HG02885 (cell line): ENCODE results near the gene LDLRAD3.

Source experiments
- ATAC-seq: cut with Tn5 transposase; IDR thresholded peaks from one replicate; pipeline ENCODE4 v1.9.1; 2021; ENCODE audit warnings: mild to moderate bottlenecking; ENCODE audit not compliant: unreplicated experiment, poor library complexity

Gene LDLRAD3

DNA sequence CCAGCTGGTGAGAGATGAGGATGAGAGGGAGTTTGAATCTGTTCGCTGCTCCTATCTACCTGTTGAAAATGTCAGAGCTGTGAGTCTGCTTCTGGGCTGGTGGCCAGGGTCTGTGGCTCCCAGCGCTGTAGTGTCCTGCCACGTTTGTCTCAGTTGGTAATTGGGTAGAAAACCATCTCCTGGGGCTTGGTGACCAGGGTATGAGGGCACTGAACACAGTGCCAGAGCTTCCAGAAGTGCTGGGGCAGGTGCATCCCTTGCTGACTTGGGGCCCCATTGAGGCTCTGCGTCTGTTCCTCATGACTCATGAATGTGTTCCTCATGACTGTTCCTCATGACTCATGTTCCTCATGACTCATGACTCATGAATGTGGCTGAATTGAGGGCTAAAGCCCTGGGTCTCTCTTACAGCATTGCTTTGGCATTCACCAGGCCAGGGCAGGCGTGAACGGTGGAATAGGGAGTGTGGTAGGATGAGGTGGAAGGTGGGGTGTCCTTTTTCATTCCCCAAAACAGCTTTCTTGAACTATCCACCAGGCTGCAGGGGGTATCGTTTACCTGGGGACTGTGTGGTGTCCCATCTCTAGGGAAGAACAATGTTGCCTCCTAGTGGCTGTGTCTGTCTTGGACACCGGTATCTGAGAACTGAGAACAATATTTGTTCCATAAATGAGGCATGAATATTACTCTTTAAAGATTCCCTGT, 205.8 kb downstream of the LDLRAD3 start:
- ATAC-seq: peak; percentile 85

- no peak for ATAC-seq
Measured at GRCh38 chr11:36150986-36151385, 207.1 kb downstream of the LDLRAD3 start.

DNA sequence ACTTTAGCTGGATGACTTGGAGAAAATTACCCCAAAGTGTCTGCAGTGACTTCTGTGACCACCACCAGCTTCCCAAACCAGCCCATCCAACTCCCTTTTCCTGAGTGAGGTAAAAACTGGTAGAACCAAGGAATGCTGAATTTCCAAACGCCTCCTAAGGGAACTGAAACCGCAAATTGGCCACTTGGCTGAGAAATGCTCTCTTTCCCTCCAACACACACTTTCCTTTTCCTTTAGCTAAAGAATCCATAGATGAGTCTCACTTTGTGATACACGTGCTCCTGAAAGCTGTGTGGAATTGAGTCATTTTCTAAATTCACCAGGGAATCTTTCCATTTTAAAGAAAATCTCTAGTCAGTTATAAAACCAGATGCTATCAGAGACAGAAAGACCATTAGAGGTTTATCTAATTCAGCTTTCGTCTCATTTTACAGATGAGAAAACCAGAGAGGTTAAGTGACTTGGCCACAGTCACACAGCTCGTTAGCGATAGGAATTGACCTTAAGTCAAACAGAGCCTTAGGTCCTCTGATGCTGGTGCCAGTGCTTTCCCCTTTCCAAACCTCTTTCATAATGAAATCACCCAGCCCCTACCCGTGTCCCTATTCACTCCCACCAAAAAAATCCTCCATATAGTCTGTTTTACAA, 208.2 kb downstream of the LDLRAD3 start:
- ATAC-seq: no peak

GRCh38 chr11:36153551-36153950, 209.7 kb downstream of the LDLRAD3 start:
- no peak for ATAC-seq

DNA sequence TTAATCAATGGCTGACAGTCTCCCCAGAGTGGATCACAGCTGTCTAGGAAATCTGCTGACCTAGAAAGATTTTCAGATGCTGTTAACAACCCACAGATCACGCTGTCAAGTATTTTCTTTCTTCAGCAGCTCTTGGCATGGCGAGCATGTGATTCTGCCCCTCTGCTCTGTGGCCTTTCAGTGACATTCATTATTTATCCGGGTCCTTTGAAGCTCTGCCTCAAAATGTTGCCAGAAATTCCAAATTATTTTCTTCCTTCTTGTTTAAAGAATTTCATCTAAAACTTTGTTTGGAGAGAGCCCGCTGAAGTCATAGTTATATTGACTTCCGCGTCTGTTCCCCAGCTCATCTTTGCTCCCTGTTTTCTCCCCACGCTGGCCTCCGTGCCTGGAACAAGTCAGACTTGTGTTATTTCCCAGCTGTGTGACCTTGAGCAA, 211.3 kb downstream of the LDLRAD3 start:
- no peak for ATAC-seq

DNA sequence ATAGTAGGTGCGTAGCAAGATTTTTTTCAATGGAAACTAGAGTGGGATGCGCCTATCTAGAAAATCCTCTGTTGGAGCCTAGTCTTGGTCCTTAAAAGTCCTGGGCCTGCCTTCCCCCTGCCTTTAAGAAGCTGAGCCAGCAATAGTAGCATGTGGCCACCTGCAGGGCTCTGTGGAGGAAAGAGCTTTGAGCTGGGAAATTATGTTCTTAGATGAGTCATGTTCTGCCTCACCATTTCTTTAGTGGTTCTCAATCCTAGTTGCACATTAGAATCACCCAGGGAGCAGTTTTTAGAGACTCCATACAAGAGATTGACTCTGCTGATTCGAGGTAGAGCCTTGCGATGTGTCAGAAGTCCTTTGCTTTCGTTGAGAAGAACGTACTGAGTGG, 211.9 kb downstream of the LDLRAD3 start:
- no peak for ATAC-seq

- ATAC-seq: no peak
Measured at GRCh38 chr11:36156161-36156816, 212.4 kb downstream of the LDLRAD3 start.

GRCh38 chr11:36156817-36157519, 213.1 kb downstream of the LDLRAD3 start:
- no peak for ATAC-seq

- ATAC-seq: no peak
Measured at GRCh38 chr11:36160091-36160490, 216.2 kb downstream of the LDLRAD3 start.

DNA sequence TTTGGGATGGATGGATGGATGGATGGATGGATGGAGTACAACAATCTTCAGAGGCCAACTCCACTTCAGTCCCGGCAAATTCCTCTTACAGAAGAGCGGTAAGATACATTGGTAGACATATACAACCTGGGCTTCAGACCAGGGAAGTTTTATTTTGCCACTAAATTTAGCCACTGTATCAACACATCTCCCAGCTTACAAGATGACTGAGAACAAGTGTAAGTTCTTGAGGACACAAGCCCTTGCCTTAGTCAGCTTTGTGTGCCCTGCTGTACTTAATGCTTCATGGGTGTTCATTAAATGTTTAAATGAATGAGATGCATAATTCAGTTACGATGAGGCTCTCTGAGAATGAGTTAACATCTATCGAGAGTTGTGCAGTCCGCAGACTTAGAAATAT, 217.7 kb downstream of the LDLRAD3 start:
- no peak for ATAC-seq

DNA sequence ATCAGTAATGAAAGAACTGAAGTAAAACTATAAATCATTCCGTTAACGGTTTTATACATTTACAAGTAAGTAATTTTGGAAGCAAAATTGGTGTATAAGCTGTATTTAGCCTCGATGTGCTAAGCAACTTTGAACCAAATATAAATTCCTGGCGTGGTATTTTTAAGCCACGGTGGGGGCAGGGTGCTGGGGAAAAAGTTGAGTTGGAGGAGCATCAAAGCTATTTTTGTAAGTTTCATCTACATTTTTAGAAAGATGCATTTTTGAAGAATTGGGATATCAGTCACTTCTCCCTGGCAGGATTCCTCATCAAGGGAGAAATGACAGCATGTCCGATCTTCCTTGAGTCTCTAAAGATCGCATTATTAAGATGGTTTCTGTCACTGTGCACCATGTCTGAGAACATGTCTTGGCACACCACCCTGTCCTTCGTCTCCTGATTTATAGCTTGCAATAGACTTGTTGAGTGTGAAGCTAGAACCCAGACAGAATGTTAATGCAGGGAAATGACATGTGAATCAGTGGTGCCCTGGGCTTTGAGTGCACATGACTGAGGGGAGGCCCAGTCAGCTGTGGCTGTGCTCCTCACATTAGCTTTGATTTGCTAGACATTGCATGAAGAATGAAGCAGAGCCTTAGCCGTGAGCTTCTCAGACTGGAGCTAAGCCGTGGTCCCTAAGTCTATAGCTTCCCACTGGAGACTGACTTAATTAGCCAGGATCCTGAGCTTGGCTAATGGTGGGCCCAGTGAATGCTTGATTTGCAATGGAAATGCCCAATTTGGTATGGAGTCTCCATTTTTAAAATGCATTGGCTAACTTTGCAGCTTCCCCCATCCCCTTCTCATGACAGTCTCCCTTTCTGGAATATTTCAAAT, 218.4 kb downstream of the LDLRAD3 start:
- no peak for ATAC-seq

- ATAC-seq: no peak
Measured at GRCh38 chr11:36162883-36163434, 219.1 kb downstream of the LDLRAD3 start.

- ATAC-seq: no peak
Measured at GRCh38 chr11:36164506-36165250, 220.8 kb downstream of the LDLRAD3 start.

- no peak for ATAC-seq
Measured at GRCh38 chr11:36165621-36166397, 221.9 kb downstream of the LDLRAD3 start.

GRCh38 chr11:36167073-36167472, 223.2 kb downstream of the LDLRAD3 start:
- no peak for ATAC-seq

- ATAC-seq: no peak
Measured at GRCh38 chr11:36167729-36168128, 223.9 kb downstream of the LDLRAD3 start.

DNA sequence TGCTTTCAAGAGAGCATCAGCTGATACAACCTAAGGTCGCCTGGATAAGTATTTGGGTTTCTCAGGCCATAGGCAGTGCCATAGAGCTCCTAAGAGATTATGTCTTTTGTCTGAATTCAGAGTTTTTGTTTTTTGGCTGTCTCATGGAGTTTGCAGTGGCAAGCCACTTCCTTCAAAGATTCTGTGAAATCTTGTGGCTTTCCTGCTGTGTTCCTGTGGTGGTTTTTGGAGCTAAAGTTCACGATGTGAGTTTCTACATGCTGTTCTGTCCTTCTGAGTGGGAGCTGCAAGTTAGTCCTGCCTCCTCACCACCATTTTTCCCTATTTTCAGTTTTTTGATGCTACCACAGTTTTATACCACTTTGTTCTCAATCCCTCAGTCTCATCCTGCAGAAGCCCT, 234.0 kb downstream of the LDLRAD3 start:
- ATAC-seq: no peak
